H7 (cell line): ENCODE measurements around the gene INSL4. TPM values are rescaled to one million over a fixed set of nuclear protein-coding genes. Genes with fewer than 3 reads are reported as not detected.

ENCODE experiments used
- DNase-seq: peaks from one replicate; pipeline ENCODE4 v3.0.0; 2012
- H3K27me3 ChIP-seq: 2 replicates; pipeline ENCODE4 v1.6.0; 2011; ENCODE audit warnings: mild to moderate bottlenecking, low read length; ENCODE audit not compliant: control insufficient read depth, insufficient read depth
- H3K36me3 ChIP-seq: replicated peaks from 2 replicates; pipeline ENCODE4 v1.5.1; 2011; ENCODE audit warnings: low read length; ENCODE audit not compliant: control insufficient read depth, insufficient read depth
- H3K4me3 ChIP-seq: 2 replicates; pipeline ENCODE4 v1.5.1; 2011; ENCODE audit warnings: low read depth, mild to moderate bottlenecking, control low read depth, low read length, moderate library complexity; ENCODE audit not compliant: insufficient read depth
- total RNA-seq: library from RNA; depleted of rRNA; stranded (reverse); fragments of >200 nt; shearing (Covaris generic); gene quantifications from 2 replicates; pipeline ENCODE4 v1.2.3, GENCODE V29; 2014; rRNA removed

INSL4 gene
- total RNA-seq, 1 experiment from 2014 or later: not detected

DNA sequence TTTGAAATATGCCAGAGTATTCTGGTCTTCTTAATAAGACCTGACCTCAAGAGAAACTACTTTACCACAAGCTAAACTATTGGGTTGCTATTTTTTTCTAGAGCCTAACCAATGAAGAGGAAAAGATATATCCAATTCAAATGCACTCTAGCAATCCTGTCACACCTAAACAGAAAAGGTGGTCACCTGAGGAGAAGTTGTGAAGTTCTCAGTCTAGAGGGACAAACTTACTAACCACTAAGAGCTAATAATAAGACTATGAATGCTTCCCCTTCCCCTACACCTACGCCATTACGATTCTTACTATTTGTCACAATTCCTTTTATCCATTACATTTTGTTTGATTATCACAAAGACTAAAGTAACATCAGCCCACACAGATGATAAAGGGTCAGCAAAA lies 43.6 kb downstream of the INSL4 start:
- Histone ChIP-seq H3K27me3 (no peaks in the 10 kb centered on the region), H3K4me3 (no peak overlapping the region), H3K36me3 (no peaks in the 10 kb centered on the region; the same call in 1 of the 2 replicates)
- no peak for DNase-seq

DNA sequence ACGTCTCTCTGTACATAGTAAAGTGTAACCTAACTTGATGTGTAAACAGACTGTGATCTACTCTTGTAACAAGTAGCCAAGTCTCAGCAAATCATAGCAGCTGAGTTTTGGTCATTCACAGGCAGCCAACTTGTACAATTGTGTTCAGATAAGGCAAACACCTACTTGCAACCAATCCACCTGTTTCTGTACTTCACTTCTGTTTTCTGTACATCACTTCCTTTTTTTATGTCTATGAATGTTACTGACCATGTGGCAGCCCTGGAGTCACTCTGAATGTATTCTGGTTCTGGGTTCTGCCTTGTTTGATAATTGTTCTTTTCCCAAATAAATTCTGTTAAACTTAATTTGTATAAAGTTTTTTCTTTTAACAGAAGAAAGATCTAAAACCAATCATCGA lies 47.3 kb downstream of the INSL4 start:
- H3K27me3 ChIP-seq: no peaks in the 10 kb centered on the region
- H3K4me3 ChIP-seq: no peak overlapping the region
- no peaks in the 10 kb centered on the region; the same call in 1 of the 2 replicates for H3K36me3 ChIP-seq
- DNase-seq: no peak

Other genes with a start within 250 kb of the INSL4 start
- 2.8 and 4.8 TPM in 2 replicates for gene JAK2, start 246.1 kb upstream of the INSL4 start, total RNA-seq
- gene INSL6, start 45.8 kb upstream of the INSL4 start, total RNA-seq: not detected in 2 replicates
- 0.28 TPM in 1 of 2 replicates, not detected in the other for gene RLN2, start 73.3 kb downstream of the INSL4 start, total RNA-seq
- gene RLN1, start 108.5 kb downstream of the INSL4 start, total RNA-seq: 0.30 and 0.42 TPM in 2 replicates
- 28.2 and 32.3 TPM in 2 replicates for gene PLGRKT, start 206.5 kb downstream of the INSL4 start, total RNA-seq
- 0.26 TPM in 1 of 2 replicates, not detected in the other for gene CD274, start 219.1 kb downstream of the INSL4 start, total RNA-seq